SK-N-SH (cell line): ENCODE measurements around the gene TES. TPM values are rescaled to one million over a fixed set of nuclear protein-coding genes. Genes with fewer than 3 reads are reported as not detected.
A peak's percentile ranks its signal among the peaks of the same experiment; 100 is the strongest.

Source experiments
- CTCF ChIA-PET: fragments of 300-600, 350-600 bp; formaldehyde crosslinking; extraction: SDS; loops from one replicate; lab custom pipeline; 2021; lab: Yijun Ruan, JAX
- POLR2A ChIA-PET: fragments of 350-600 bp; sonication (Branson Sonifier 250); formaldehyde crosslinking; extraction: SDS; loops from one replicate; lab custom pipeline; 2020; ENCODE audit warnings: antibody characterized with exemption, inconsistent platforms; lab: Yijun Ruan, JAX
- DNase-seq: peaks from one replicate; pipeline ENCODE4 v3.0.0; 2012
- H2AFZ ChIP-seq: fragments of 200-600 bp; sonication (generic); 2 replicates; pipeline ENCODE4 v1.8.1; 2016; ENCODE audit warnings: antibody characterized with exemption, mild to moderate bottlenecking, low read depth
- H3F3A ChIP-seq: fragments of 200-600 bp; sonication (generic); replicated peaks from 2 replicates; pipeline ENCODE3; 2016; ENCODE audit warnings: antibody characterized with exemption, mild to moderate bottlenecking; ENCODE audit not compliant: insufficient read depth
- H3K27ac ChIP-seq, 2 experiments: fragments of 200-500 bp in 1 of 2; fragments of 200-600 bp in 1 of 2; sonication (Bioruptor generic) in 1 of 2; sonication (generic), shearing (Covaris generic) in 1 of 2; 2 replicates each; pipeline versions ENCODE4 v1.5.1 to v1.6.1; 2014 to 2016; ENCODE audit warnings: low read depth in 2 of 2, inconsistent platforms in 1 of 2, low read length in 1 of 2, mild to moderate bottlenecking in 1 of 2, mixed read lengths in 1 of 2
- H3K27me3 ChIP-seq: fragments of 200-600 bp; sonication (generic), shearing (Covaris generic); 2 replicates; pipeline ENCODE4 v1.6.1; 2016; ENCODE audit warnings: mixed run types; ENCODE audit not compliant: insufficient read depth
- H3K36me3 ChIP-seq, 2 experiments: fragments of 200-500 bp in 1 of 2; fragments of 200-600 bp in 1 of 2; sonication (Bioruptor generic) in 1 of 2; sonication (generic) in 1 of 2; replicated peaks in 1 of 2; 2 replicates each; pipeline versions ENCODE3 to v1.5.1; 2014 to 2016; ENCODE audit warnings: low read length in 1 of 2, mild to moderate bottlenecking in 1 of 2; ENCODE audit not compliant: insufficient read depth in 2 of 2, control insufficient read depth in 1 of 2
- H3K4me1 ChIP-seq, 2 experiments: fragments of 200-500 bp in 1 of 2; fragments of 200-600 bp in 1 of 2; sonication (Bioruptor generic) in 1 of 2; sonication (generic), shearing (Covaris generic) in 1 of 2; 2 replicates each; pipeline versions ENCODE4 v1.5.1 to v1.6.1; 2014 to 2016; ENCODE audit warnings: low read depth in 1 of 2, low read length in 1 of 2, mixed run types in 1 of 2; ENCODE audit not compliant: insufficient read depth in 2 of 2, control insufficient read depth in 1 of 2
- H3K4me2 ChIP-seq: fragments of 200-600 bp; sonication (generic), shearing (Covaris generic); 2 replicates; pipeline ENCODE4 v1.6.1; 2017; ENCODE audit warnings: mixed run types
- H3K4me3 ChIP-seq, 2 experiments: fragments of 200-500 bp in 1 of 2; fragments of 200-600 bp in 1 of 2; sonication (Bioruptor generic) in 1 of 2; sonication (generic), shearing (Covaris generic) in 1 of 2; 2 replicates each; pipeline versions ENCODE4 v1.5.1 to v1.8.1; 2014 to 2016; ENCODE audit warnings: low read depth in 2 of 2, inconsistent platforms in 1 of 2, low read length in 1 of 2, mild to moderate bottlenecking in 1 of 2, mixed read lengths in 1 of 2, moderate library complexity in 1 of 2
- H3K79me2 ChIP-seq: fragments of 200-600 bp; sonication (generic); 2 replicates; pipeline ENCODE4 v1.8.1; 2017; ENCODE audit warnings: mild to moderate bottlenecking; ENCODE audit not compliant: insufficient read depth
- H3K9ac ChIP-seq: fragments of 200-600 bp; sonication (generic); 2 replicates; pipeline ENCODE4 v1.6.1; 2017; ENCODE audit warnings: mixed run types
- H3K9me2 ChIP-seq: fragments of 200-600 bp; sonication (generic); 2 replicates; pipeline ENCODE4 v1.6.1; 2017; ENCODE audit warnings: mixed run types
- H3K9me3 ChIP-seq: fragments of 200-600 bp; sonication (generic); 2 replicates; pipeline ENCODE4 v1.6.1; 2017; ENCODE audit warnings: mixed run types, mild to moderate bottlenecking, moderate library complexity
- H4K20me1 ChIP-seq: fragments of 200-600 bp; sonication (generic); 2 replicates; pipeline ENCODE4 v1.6.1; 2017; ENCODE audit warnings: mild to moderate bottlenecking, mixed run types; ENCODE audit not compliant: insufficient read depth
- CHD2 ChIP-seq: fragments of 150-350 bp; IDR thresholded peaks from 2 replicates; pipeline ENCODE4 v1.6.1; 2018; ENCODE audit warnings: low read length; ENCODE audit not compliant: partially characterized antibody
- CTCF ChIP-seq: fragments of 200-600 bp; sonication (generic); IDR thresholded peaks from 2 replicates; pipeline ENCODE4 v1.6.1; 2017; ENCODE audit warnings: antibody characterized with exemption, mild to moderate bottlenecking, moderate library complexity
- ELF1 ChIP-seq: IDR thresholded peaks from 2 replicates; pipeline ENCODE4 v1.4.0; 2012
- EZH2phosphoT487 ChIP-seq: fragments of 200-600 bp; sonication (generic); IDR thresholded peaks from 2 replicates; pipeline ENCODE4 v1.6.1; 2017; ENCODE audit warnings: low read depth, mixed run types, mild to moderate bottlenecking, antibody characterized with exemption, moderate library complexity, borderline replicate concordance
- FOXJ3 ChIP-seq: sonication (generic); formaldehyde crosslinking; IDR thresholded peaks from 2 replicates; pipeline ENCODE4 v1.5.1; 2020; ENCODE audit warnings: mild to moderate bottlenecking, missing genetic modification reagents
- GABPA ChIP-seq: IDR thresholded peaks from 2 replicates; pipeline ENCODE4 v1.4.0; 2012; ENCODE audit warnings: low read depth, mild to moderate bottlenecking
- MXI1 ChIP-seq: IDR thresholded peaks from 2 replicates; pipeline ENCODE4 v1.6.1; 2012; ENCODE audit warnings: mild to moderate bottlenecking, low read depth, low read length, improper control_type of control experiment
- PBX3 ChIP-seq: IDR thresholded peaks from 2 replicates; pipeline ENCODE4; 2012
- RAD21 ChIP-seq: IDR thresholded peaks from 2 replicates; pipeline ENCODE4 v1.6.1; 2012; ENCODE audit warnings: mild to moderate bottlenecking, low read length
- RCOR1 ChIP-seq: fragments of 150-350 bp; IDR thresholded peaks from 2 replicates; pipeline ENCODE4 v1.6.1; 2017; ENCODE audit warnings: antibody characterized with exemption, low read length
- RFX5 ChIP-seq: IDR thresholded peaks from 2 replicates; pipeline ENCODE4 v1.6.1; 2012; ENCODE audit warnings: mild to moderate bottlenecking, improper control_type of control experiment, low read length
- SIN3A ChIP-seq: IDR thresholded peaks from 2 replicates; pipeline ENCODE4 v1.6.1; 2012; ENCODE audit warnings: low read depth, mild to moderate bottlenecking, low read length, moderate library complexity, borderline replicate concordance
- TAF1 ChIP-seq: IDR thresholded peaks from 2 replicates; pipeline ENCODE4 v1.6.1; 2012; ENCODE audit warnings: low read depth, mild to moderate bottlenecking, low read length, moderate library complexity, borderline replicate concordance
- TCF12 ChIP-seq: IDR thresholded peaks from 2 replicates; pipeline ENCODE4 v1.4.0; 2012
- YY1 ChIP-seq: IDR thresholded peaks from 2 replicates; pipeline ENCODE4 v1.4.0; 2012; ENCODE audit warnings: low read depth, mild to moderate bottlenecking
- ZBTB33 ChIP-seq: IDR thresholded peaks from 2 replicates; pipeline ENCODE4 v1.4.0; 2012; ENCODE audit warnings: low read depth, borderline replicate concordance
- polyA plus RNA-seq, 3 experiments: library from polyadenylated mRNA; depleted of rRNA; stranded (reverse); fragments of >200 nt; gene quantifications; 2 replicates each; pipeline ENCODE4 v1.2.3, GENCODE V29; 2012

The TES gene
- polyA plus RNA-seq, 1 of the 3 experiments (the other 2 are of a cell fraction): 9.5 TPM

- no peaks in the 10 kb centered on the region for H3K36me3 ChIP-seq
- TF ChIP-seq TCF12: no peak
- TF ChIP-seq RCOR1: no peak
- TF ChIP-seq SIN3A: no peak
- no peak for TF ChIP-seq FOXJ3 (CRISPR knock-in tag)
- no peak for TF ChIP-seq ZBTB33
- no peak for TF ChIP-seq GABPA
- no peak for TF ChIP-seq MXI1
- no peak for TF ChIP-seq TAF1
- no peak for TF ChIP-seq EZH2phosphoT487
- TF ChIP-seq CHD2: no peak
- TF ChIP-seq ELF1: no peak
- no peak for TF ChIP-seq YY1
- TF ChIP-seq RFX5: no peak
- TF ChIP-seq, all 33 proteins: peak for 0
- H3K4me2 ChIP-seq: no peak overlapping the region
- H3K9me3 ChIP-seq: no peaks in the 10 kb centered on the region
- no peaks in the 10 kb centered on the region for H3K9me2 ChIP-seq
- ChIA-PET CTCF (interaction anchor here (1.2 to 2.9 kb wide), 5 partner anchors 18 to 648 kb away, joined by 3 to 9 read pairs (median 7); no protein-coding TSS in a partner anchor), POLR2A (no interaction called here)
- no peaks in the 10 kb centered on the region for H3F3A ChIP-seq
- no peak overlapping the region for H3K27ac ChIP-seq
- H3K79me2 ChIP-seq: no peaks in the 10 kb centered on the region
- H3K27me3 ChIP-seq: peaks cover 85% of the 10 kb centered on the region
- no peak overlapping the region for H3K9ac ChIP-seq
- no peak overlapping the region for H2AFZ ChIP-seq
- DNase-seq: no peak
- no peak overlapping the region for H3K4me3 ChIP-seq
- no peaks in the 10 kb centered on the region for H3K4me1 ChIP-seq
- no peaks in the 10 kb centered on the region for H4K20me1 ChIP-seq
Observed at GRCh38 chr7:116162254-116162653, 48.1 kb upstream of the TES start.

GRCh38 chr7:116162992-116163391 is 47.3 kb upstream of the TES start:
- POLR2A ChIA-PET: no interaction called here
- TF ChIP-seq RAD21 (peak; percentile 22; the same call in 1 of the 2 replicates), PBX3 (no peak), CTCF (peak; percentile 25), CHD2 (no peak)
- Histone ChIP-seq H3K36me3 (no peaks in the 10 kb centered on the region), H3K9me3 (no peaks in the 10 kb centered on the region), H3K79me2 (no peaks in the 10 kb centered on the region), H3K9me2 (no peaks in the 10 kb centered on the region), H3K4me2 (no peak overlapping the region), H4K20me1 (no peaks in the 10 kb centered on the region), H3K27ac (no peak overlapping the region), H3K9ac (no peak overlapping the region), H3F3A (no peaks in the 10 kb centered on the region), H3K27me3 (peaks cover 85% of the 10 kb centered on the region), H3K4me1 (no peaks in the 10 kb centered on the region), H2AFZ (no peak overlapping the region), H3K4me3 (no peak overlapping the region)
- no peak for DNase-seq
- CTCF ChIA-PET: interaction anchor here (0.9 to 2.9 kb wide), 12 partner anchors 9 to 647 kb away, joined by 3 to 13 read pairs (median 6); no protein-coding TSS in a partner anchor
